Adrenal gland (tissue), 5 donors: ENCODE measurements around the gene PRR19.

ENCODE experiments used
- POLR2A ChIP-seq, 2 donors: fragments of 450-650 bp; IDR thresholded peaks; one replicate each; pipeline ENCODE4 v1.6.1; 2017; ENCODE audit warnings: antibody characterized with exemption in 2 of 2, mild to moderate bottlenecking in 2 of 2, moderate library complexity in 1 of 2
- TF ChIP-seq, protein P1 (sequence below), 6 experiments: fragments of 450-650 bp in 4 of 6; fragments of 200-600 bp in 2 of 6; sonication (generic) in 1 of 6; IDR thresholded peaks; 1 replicate in 5 of 6; 2 replicates in 1 of 6; pipeline versions ENCODE4 v1.5.1 to v1.8.0; 2016 to 2021; ENCODE audit warnings: antibody characterized with exemption in 6 of 6, mild to moderate bottlenecking in 2 of 6, moderate library complexity in 1 of 6
- donor health status: DM: no; HTN: no; CAD: no.

DNA sequence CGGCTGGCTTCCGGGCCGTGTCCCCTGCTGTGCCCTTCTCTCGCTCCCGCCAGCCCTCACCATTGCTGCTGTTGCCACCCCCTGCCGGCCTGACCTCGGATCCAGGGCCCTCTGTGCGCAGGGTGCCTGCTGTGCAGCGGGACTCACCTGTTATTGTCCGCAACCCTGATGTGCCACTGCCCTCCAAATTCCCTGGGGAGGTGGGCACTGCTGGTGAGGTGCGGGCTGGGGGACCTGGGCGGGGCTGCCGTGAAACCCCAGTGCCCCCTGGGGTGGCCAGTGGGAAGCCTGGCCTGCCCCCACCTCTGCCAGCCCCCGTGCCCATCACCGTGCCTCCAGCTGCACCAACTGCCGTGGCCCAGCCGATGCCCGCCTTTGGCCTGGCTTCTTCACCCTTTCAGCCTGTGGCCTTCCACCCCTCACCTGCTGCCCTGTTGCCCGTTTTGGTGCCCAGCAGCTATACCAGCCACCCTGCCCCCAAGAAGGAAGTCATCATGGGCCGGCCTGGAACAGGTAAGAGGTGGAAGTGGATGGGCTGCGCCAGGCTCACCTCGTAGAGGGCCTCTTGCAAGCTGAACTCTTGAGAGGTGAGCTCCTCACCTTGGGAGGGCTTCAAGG lies 27.8 kb upstream of the PRR19 start:
- TF ChIP-seq, protein P1, sequence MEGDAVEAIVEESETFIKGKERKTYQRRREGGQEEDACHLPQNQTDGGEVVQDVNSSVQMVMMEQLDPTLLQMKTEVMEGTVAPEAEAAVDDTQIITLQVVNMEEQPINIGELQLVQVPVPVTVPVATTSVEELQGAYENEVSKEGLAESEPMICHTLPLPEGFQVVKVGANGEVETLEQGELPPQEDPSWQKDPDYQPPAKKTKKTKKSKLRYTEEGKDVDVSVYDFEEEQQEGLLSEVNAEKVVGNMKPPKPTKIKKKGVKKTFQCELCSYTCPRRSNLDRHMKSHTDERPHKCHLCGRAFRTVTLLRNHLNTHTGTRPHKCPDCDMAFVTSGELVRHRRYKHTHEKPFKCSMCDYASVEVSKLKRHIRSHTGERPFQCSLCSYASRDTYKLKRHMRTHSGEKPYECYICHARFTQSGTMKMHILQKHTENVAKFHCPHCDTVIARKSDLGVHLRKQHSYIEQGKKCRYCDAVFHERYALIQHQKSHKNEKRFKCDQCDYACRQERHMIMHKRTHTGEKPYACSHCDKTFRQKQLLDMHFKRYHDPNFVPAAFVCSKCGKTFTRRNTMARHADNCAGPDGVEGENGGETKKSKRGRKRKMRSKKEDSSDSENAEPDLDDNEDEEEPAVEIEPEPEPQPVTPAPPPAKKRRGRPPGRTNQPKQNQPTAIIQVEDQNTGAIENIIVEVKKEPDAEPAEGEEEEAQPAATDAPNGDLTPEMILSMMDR (IDR thresholded peaks at IDR 0.05) = no peak
- TF ChIP-seq POLR2A (IDR thresholded peaks at IDR 0.05) = no peak
